Measurements from ENCODE around the gene NIP7. TPM values are rescaled to one million over a fixed set of nuclear protein-coding genes. Genes with fewer than 3 reads are reported as not detected.

NIP7 gene
- total RNA-seq, 1 experiment from 2014 or later: 35.3 TPM

DNA sequence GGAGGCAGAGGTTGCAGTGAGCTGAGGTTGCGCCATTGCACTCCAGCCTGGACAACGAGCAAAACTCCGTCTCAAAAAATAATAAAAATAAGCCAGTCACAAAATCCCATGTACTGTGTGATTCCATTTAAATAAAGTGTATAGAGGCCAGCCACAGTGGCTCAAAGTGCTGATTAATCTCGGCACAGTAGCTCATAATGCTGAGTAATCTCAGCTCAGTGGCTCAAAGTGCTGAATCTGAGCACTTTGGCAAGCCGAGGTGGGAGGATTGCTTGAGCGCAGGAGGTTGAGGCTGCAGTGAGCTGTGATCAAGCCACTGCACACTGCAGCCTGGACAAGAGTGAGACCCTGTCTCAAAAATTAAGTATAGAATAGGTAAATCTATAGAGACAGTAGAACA is 7.1 kb downstream of the NIP7 start:
- H3K27ac ChIP-seq (ENCODE audit: low read length): no peak overlapping the region
- BruUV-seq (replicated peaks): no TSS peak
- ChIA-PET POLR2A (no interaction called here), CTCF (no interaction called here)
- no peaks in the 10 kb centered on the region for H3K27me3 ChIP-seq (ENCODE audit: control insufficient read depth, insufficient read depth, low read length)
- peaks cover 5% of the 10 kb centered on the region for H3K36me3 ChIP-seq (ENCODE audit: control insufficient read depth, insufficient read depth, low read length)
- no peak overlapping the region for H3K4me3 ChIP-seq (ENCODE audit: low read depth in 2 of 2, low read length in 2 of 2)
- no peaks in the 10 kb centered on the region for H3K9me3 ChIP-seq (ENCODE audit: control insufficient read depth, insufficient read depth, low read depth, low read length)
- in situ Hi-C loops (cut with HindIII; ENCODE audit: low pct_unique_long_range_greater_than_20kb, low sequenced_read_pairs) (no loop called here), intact Hi-C loops (cut with micrococcal nuclease; ENCODE audit: unreplicated experiment) (no loop called here)
- TF ChIP-seq, protein P1, sequence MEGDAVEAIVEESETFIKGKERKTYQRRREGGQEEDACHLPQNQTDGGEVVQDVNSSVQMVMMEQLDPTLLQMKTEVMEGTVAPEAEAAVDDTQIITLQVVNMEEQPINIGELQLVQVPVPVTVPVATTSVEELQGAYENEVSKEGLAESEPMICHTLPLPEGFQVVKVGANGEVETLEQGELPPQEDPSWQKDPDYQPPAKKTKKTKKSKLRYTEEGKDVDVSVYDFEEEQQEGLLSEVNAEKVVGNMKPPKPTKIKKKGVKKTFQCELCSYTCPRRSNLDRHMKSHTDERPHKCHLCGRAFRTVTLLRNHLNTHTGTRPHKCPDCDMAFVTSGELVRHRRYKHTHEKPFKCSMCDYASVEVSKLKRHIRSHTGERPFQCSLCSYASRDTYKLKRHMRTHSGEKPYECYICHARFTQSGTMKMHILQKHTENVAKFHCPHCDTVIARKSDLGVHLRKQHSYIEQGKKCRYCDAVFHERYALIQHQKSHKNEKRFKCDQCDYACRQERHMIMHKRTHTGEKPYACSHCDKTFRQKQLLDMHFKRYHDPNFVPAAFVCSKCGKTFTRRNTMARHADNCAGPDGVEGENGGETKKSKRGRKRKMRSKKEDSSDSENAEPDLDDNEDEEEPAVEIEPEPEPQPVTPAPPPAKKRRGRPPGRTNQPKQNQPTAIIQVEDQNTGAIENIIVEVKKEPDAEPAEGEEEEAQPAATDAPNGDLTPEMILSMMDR (IDR thresholded peaks at IDR 0.05): no peak
- no peak for TF ChIP-seq SIN3A (IDR thresholded peaks at IDR 0.05; ENCODE audit: borderline replicate concordance, insufficient read depth, low read depth, low read length)
- no peak for TF ChIP-seq TCF7L2 (IDR thresholded peaks at IDR 0.05; ENCODE audit: low read depth, low read length)
- TF ChIP-seq, protein P2, sequence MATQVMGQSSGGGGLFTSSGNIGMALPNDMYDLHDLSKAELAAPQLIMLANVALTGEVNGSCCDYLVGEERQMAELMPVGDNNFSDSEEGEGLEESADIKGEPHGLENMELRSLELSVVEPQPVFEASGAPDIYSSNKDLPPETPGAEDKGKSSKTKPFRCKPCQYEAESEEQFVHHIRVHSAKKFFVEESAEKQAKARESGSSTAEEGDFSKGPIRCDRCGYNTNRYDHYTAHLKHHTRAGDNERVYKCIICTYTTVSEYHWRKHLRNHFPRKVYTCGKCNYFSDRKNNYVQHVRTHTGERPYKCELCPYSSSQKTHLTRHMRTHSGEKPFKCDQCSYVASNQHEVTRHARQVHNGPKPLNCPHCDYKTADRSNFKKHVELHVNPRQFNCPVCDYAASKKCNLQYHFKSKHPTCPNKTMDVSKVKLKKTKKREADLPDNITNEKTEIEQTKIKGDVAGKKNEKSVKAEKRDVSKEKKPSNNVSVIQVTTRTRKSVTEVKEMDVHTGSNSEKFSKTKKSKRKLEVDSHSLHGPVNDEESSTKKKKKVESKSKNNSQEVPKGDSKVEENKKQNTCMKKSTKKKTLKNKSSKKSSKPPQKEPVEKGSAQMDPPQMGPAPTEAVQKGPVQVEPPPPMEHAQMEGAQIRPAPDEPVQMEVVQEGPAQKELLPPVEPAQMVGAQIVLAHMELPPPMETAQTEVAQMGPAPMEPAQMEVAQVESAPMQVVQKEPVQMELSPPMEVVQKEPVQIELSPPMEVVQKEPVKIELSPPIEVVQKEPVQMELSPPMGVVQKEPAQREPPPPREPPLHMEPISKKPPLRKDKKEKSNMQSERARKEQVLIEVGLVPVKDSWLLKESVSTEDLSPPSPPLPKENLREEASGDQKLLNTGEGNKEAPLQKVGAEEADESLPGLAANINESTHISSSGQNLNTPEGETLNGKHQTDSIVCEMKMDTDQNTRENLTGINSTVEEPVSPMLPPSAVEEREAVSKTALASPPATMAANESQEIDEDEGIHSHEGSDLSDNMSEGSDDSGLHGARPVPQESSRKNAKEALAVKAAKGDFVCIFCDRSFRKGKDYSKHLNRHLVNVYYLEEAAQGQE (IDR thresholded peaks at IDR 0.05; ENCODE audit: insufficient read depth in 1 of 2, low read depth in 2 of 2, low read length in 1 of 2): no peak
- no peak for TF ChIP-seq POLR2AphosphoS5 (IDR thresholded peaks at IDR 0.05; ENCODE audit: low read depth, low read length)
- no peak for DNase-seq (ENCODE audit: low read depth, low spot score)
- peaks cover 4% of the 10 kb centered on the region; the same call in 1 of the 2 replicates for H3K4me1 ChIP-seq (ENCODE audit: control insufficient read depth, insufficient read depth, low read length)
- ATAC-seq: peak; percentile 35; the same call in 1 of the 2 replicates

DNA sequence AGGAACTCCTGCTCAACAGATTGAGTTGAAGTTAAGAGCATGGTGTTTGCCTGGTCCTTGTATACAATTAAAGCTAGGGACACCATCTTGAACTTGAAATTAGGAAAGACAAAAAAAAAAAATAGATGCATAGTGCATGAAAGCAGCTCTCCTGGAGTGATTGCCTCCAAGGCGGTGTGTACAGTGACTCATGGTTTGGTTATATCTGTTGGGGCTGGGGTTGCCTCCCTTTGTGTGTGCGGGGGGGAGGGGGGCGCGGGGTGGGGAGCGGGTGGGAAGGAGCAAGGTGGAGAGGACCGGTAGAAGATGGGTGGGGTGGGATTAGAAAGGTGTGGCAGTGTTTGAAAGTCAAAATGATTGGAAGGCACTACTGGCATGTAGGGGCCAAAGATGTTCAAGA is 8.7 kb downstream of the NIP7 start:
- H3K36me3 ChIP-seq (ENCODE audit: control insufficient read depth, insufficient read depth, low read length): no peaks in the 10 kb centered on the region
- H3K4me3 ChIP-seq (ENCODE audit: low read depth in 2 of 2, low read length in 2 of 2): no peak overlapping the region
- DNase-seq (ENCODE audit: low read depth, low spot score): no peak
- no peaks in the 10 kb centered on the region for H3K9me3 ChIP-seq (ENCODE audit: control insufficient read depth, insufficient read depth, low read depth, low read length)
- no peak for ATAC-seq
- ChIA-PET POLR2A (no interaction called here), CTCF (interaction anchor here (0.7 kb wide), 1 partner anchor 60 kb away, joined by 3 read pairs; no protein-coding TSS in a partner anchor)
- intact Hi-C loops (cut with micrococcal nuclease; ENCODE audit: unreplicated experiment): no loop called here
- H3K27me3 ChIP-seq (ENCODE audit: control insufficient read depth, insufficient read depth, low read length): no peaks in the 10 kb centered on the region
- no peak overlapping the region for H3K27ac ChIP-seq (ENCODE audit: low read length)
- in situ Hi-C loops (cut with HindIII; ENCODE audit: low pct_unique_long_range_greater_than_20kb, low sequenced_read_pairs): no loop called here
- TF ChIP-seq TCF7L2 (IDR thresholded peaks at IDR 0.05; ENCODE audit: low read depth, low read length) (no peak), SIN3A (IDR thresholded peaks at IDR 0.05; ENCODE audit: borderline replicate concordance, insufficient read depth, low read depth, low read length) (no peak), POLR2AphosphoS5 (IDR thresholded peaks at IDR 0.05; ENCODE audit: low read depth, low read length) (no peak)
- TF ChIP-seq, protein P2 (IDR thresholded peaks at IDR 0.05; ENCODE audit: insufficient read depth in 1 of 2, low read depth in 2 of 2, low read length in 1 of 2): no peak
- TF ChIP-seq, protein P1 (IDR thresholded peaks at IDR 0.05): no peak
- H3K4me1 ChIP-seq (ENCODE audit: control insufficient read depth, insufficient read depth, low read length): no peaks in the 10 kb centered on the region
- BruUV-seq (replicated peaks): no TSS peak

Measured in Panc1 (cell line).